Right lobe of liver (tissue), 6 donors: Measurements from ENCODE around the gene WNT7A. TPM values are rescaled to one million over a fixed set of nuclear protein-coding genes. Genes with fewer than 3 reads are reported as not detected.

ENCODE experiments used
- ATAC-seq, 4 donors: fragments of 200-7000 bp; cut with Tn5 transposase; one replicate each; pipeline ENCODE4 v1.9.1; 2020; ENCODE audit warnings: mild to moderate bottlenecking in 4 of 4, moderate library complexity in 4 of 4
- DNase-seq, 3 donors: peaks; one replicate each; pipeline ENCODE4 v3.0.0-alpha.2; 2020
- H3K27ac ChIP-seq, 3 donors: fragments of 200-600 bp; one replicate each; pipeline ENCODE4 v1.8.0; 2022
- H3K27me3 ChIP-seq, 2 donors: fragments of 200-600 bp; one replicate each; pipeline ENCODE4 v1.8.0; 2022
- H3K36me3 ChIP-seq, 4 donors: fragments of 200-600 bp; sonication (generic) in 1 of 4; one replicate each; pipeline versions ENCODE4 v1.5.1 to v1.8.0; 2017 to 2022; ENCODE audit warnings: control low read depth in 1 of 4
- H3K4me1 ChIP-seq, 4 donors: fragments of 200-600 bp; sonication (generic) in 1 of 4; one replicate each; pipeline versions ENCODE4 v1.5.1 to v1.8.0; 2017 to 2022; ENCODE audit warnings: control low read depth in 1 of 4
- H3K4me3 ChIP-seq, 3 donors: fragments of 200-600 bp; one replicate each; pipeline ENCODE4 v1.8.0; 2022
- H3K9me3 ChIP-seq, 4 donors: fragments of 200-600 bp; sonication (generic) in 1 of 4; one replicate each; pipeline versions ENCODE4 v1.5.1 to v1.8.0; 2017 to 2022; ENCODE audit warnings: control low read depth in 1 of 4
- CTCF ChIP-seq, 4 donors: fragments of 200-600 bp in 3 of 4; fragments of 450-650 bp in 1 of 4; IDR thresholded peaks; one replicate each; pipeline versions ENCODE4 v1.5.1 to v1.8.0; 2016 to 2022; ENCODE audit warnings: antibody characterized with exemption in 4 of 4, mild to moderate bottlenecking in 2 of 4
- POLR2A ChIP-seq: fragments of 450-650 bp; IDR thresholded peaks from one replicate; pipeline ENCODE4 v1.6.1; 2017; ENCODE audit warnings: antibody characterized with exemption, mild to moderate bottlenecking
- WGBS: methylation state at CpG from one replicate; pipeline ENCODE4 v1.1.6; 2018; ENCODE audit warnings: low coverage, low lambda C conversion rate; ENCODE audit not compliant: insufficient coverage; ENCODE audit errors: missing lambda C conversion rate; 5-methylcytosine and 5-hydroxymethylcytosine counted together
- intact Hi-C, 2 donors: fragments of 100-400 bp; cut with DNase I; formaldehyde crosslinking; loops; one replicate each; pipeline versions ENCODE4 v1.11.2 to v1.14.1; 2022
- total RNA-seq, 6 experiments: library from RNA; depleted of rRNA in 2 of 6; stranded (reverse); fragments of >200 nt in 2 of 6; fragmentation: NEBNext Ultra II Directional in 3 of 6; extraction: Animal tissue kit (Norgen Biotek cat#: 25700) in 3 of 6; gene quantifications; one replicate each; pipeline versions ENCODE4 v1.1.0 to v1.2.4, GENCODE V29; 2016 to 2023
- donor health status: DM: no; HTN: yes; CAD: no.
- donor health status: DM: no; HTN: no; CAD: no.
- donor health status: DM: no; HTN: no; CAD: no.
- donor health status: DM: no; HTN: yes; CAD: no.
- donor health status: DM: no; HTN: yes; CAD: no.

The WNT7A gene
- total RNA-seq, 6 experiments from 2014 or later: not detected

- DNase-seq (no peak), ATAC-seq (no peak)
- Histone ChIP-seq H3K27ac (no peak overlapping the region), H3K4me3 (no peak overlapping the region), H3K4me1 (no peaks in the 10 kb centered on the region), H3K27me3 (no peaks in the 10 kb centered on the region), H3K36me3 (no peaks in the 10 kb centered on the region), H3K9me3 (no peaks in the 10 kb centered on the region)
- intact Hi-C loops: no loop called here
- WGBS: 33% methylated on average over 2 of the region's 3 CpGs
- TF ChIP-seq CTCF (IDR thresholded peaks at IDR 0.05): no peak
- no peak for TF ChIP-seq POLR2A
Observed at GRCh38 chr3:13825311-13825579, 54.6 kb downstream of the WNT7A start.

- TF ChIP-seq CTCF (IDR thresholded peaks at IDR 0.05): no peak
- no peak for TF ChIP-seq POLR2A
- Histone ChIP-seq H3K27me3 (no peaks in the 10 kb centered on the region), H3K27ac (no peak overlapping the region), H3K36me3 (no peaks in the 10 kb centered on the region), H3K4me3 (no peak overlapping the region), H3K9me3 (no peaks in the 10 kb centered on the region), H3K4me1 (no peaks in the 10 kb centered on the region)
- ATAC-seq (no peak), DNase-seq (no peak)
- 53% methylated on average over 6 of the region's 8 CpGs for WGBS
- intact Hi-C loops: no loop called here
Observed at GRCh38 chr3:13824521-13825310, 55.2 kb downstream of the WNT7A start.

GRCh38 chr3:13823692-13824091, 56.2 kb downstream of the WNT7A start:
- Histone ChIP-seq H3K27me3 (no peaks in the 10 kb centered on the region), H3K4me1 (no peaks in the 10 kb centered on the region), H3K4me3 (no peak overlapping the region), H3K27ac (no peak overlapping the region), H3K36me3 (no peaks in the 10 kb centered on the region), H3K9me3 (no peaks in the 10 kb centered on the region)
- 75% methylated on average over 2 of the region's 3 CpGs for whole genome bisulfite sequencing
- TF ChIP-seq POLR2A (no peak), CTCF (IDR thresholded peaks at IDR 0.05) (no peak)
- intact Hi-C loops: no loop called here
- DNase-seq (no peak), ATAC-seq (no peak)

GRCh38 chr3:13822871-13823585, 56.8 kb downstream of the WNT7A start:
- Histone ChIP-seq H3K27ac (no peak overlapping the region), H3K4me1 (no peaks in the 10 kb centered on the region), H3K36me3 (no peaks in the 10 kb centered on the region), H3K4me3 (no peak overlapping the region), H3K9me3 (no peaks in the 10 kb centered on the region), H3K27me3 (no peaks in the 10 kb centered on the region)
- DNase-seq (no peak), ATAC-seq (no peak)
- intact Hi-C loops: no loop called here
- WGBS: 33% methylated on average over 1 of the region's 8 CpGs
- TF ChIP-seq CTCF (IDR thresholded peaks at IDR 0.05): no peak
- no peak for TF ChIP-seq POLR2A
